Central memory CD8-positive, alpha-beta T cell (primary cell): ENCODE data around the gene RNASEH1.
"Not testable (repeated sequence)": the region's sequence is repeated elsewhere in the genome, so short reads cannot be mapped to it uniquely, and the experiment has no call there.

Source experiments
- ATAC-seq: fragments of 150-1000 bp; cut with Tn5 transposase; replicated peaks from 2 replicates; pipeline ENCODE4 v1.10.0; 2022; ENCODE audit warnings: mild to moderate bottlenecking, moderate FRiP score, moderate number of reproducible peaks; ENCODE audit not compliant: poor library complexity, severe bottlenecking; ENCODE audit errors: extremely low read depth
- DNase-seq, 2 donors: peaks; one replicate each; pipeline ENCODE4 v3.0.0; 2021; ENCODE audit warnings: low spot score in 2 of 2
- H3K27ac Mint-ChIP-seq: one replicate; pipeline ENCODE4 v1.8.0; 2022; ENCODE audit warnings: low read depth, mild to moderate bottlenecking, moderate library complexity, mixed read lengths
- H3K27me3 Mint-ChIP-seq: one replicate; pipeline ENCODE4 v1.8.0; 2022; ENCODE audit warnings: mixed read lengths
- H3K36me3 Mint-ChIP-seq: one replicate; pipeline ENCODE4 v1.8.0; 2022; ENCODE audit warnings: mild to moderate bottlenecking, moderate library complexity, mixed read lengths; ENCODE audit not compliant: insufficient read depth
- H3K4me1 Mint-ChIP-seq: one replicate; pipeline ENCODE4 v1.8.0; 2022; ENCODE audit warnings: mixed read lengths
- H3K4me3 Mint-ChIP-seq: one replicate; pipeline ENCODE4 v1.8.0; 2022; ENCODE audit warnings: mild to moderate bottlenecking, moderate library complexity, mixed read lengths
- H3K9me3 Mint-ChIP-seq: one replicate; pipeline ENCODE4 v1.8.0; 2022; ENCODE audit warnings: mixed read lengths

Gene RNASEH1

GRCh38 chr2:3585261-3586109 lies 27.4 kb upstream of the RNASEH1 start:
- peaks cover 22% of the 10 kb centered on the region for H3K36me3 Mint-ChIP-seq

GRCh38 chr2:3584608-3585260 lies 26.6 kb upstream of the RNASEH1 start:
- Mint-ChIP-seq H3K4me3 (no peak overlapping the region), H3K4me1 (no peaks in the 10 kb centered on the region), H3K36me3 (peaks cover 28% of the 10 kb centered on the region), H3K27me3 (no peaks in the 10 kb centered on the region), H3K9me3 (no peaks in the 10 kb centered on the region), H3K27ac (no peak overlapping the region)
- DNase-seq, result no peak
- ATAC-seq, result no peak

More at GRCh38 chr2:3585261-3586109, 27.4 kb upstream of the RNASEH1 start:
- Mint-ChIP-seq H3K9me3 (no peaks in the 10 kb centered on the region), H3K4me1 (no peaks in the 10 kb centered on the region), H3K27me3 (no peaks in the 10 kb centered on the region), H3K27ac (no peak overlapping the region), H3K4me3 (no peak overlapping the region)
- ATAC-seq (no peak), DNase-seq (no peak)

GRCh38 chr2:3584076-3584475 lies 25.9 kb upstream of the RNASEH1 start:
- DNase-seq (no peak), ATAC-seq (no peak)
- H3K27me3 Mint-ChIP-seq, result no peaks in the 10 kb centered on the region
- peaks cover 32% of the 10 kb centered on the region for H3K36me3 Mint-ChIP-seq
- H3K4me1 Mint-ChIP-seq, result peaks cover 6% of the 10 kb centered on the region
- no peak overlapping the region for H3K27ac Mint-ChIP-seq
- H3K4me3 Mint-ChIP-seq, result no peak overlapping the region
- no peaks in the 10 kb centered on the region for H3K9me3 Mint-ChIP-seq

GRCh38 chr2:3581367-3582262 lies 23.5 kb upstream of the RNASEH1 start:
- H3K9me3 Mint-ChIP-seq, result no peaks in the 10 kb centered on the region
- H3K4me1 Mint-ChIP-seq, result peaks cover 31% of the 10 kb centered on the region
- no peaks in the 10 kb centered on the region for H3K27me3 Mint-ChIP-seq
- ATAC-seq (no peak), DNase-seq (no peak)
- H3K27ac Mint-ChIP-seq, result no peak overlapping the region
- peaks cover 55% of the 10 kb centered on the region for H3K36me3 Mint-ChIP-seq
- no peak overlapping the region for H3K4me3 Mint-ChIP-seq

GRCh38 chr2:3580449-3580848 lies 22.3 kb upstream of the RNASEH1 start:
- DNase-seq, result no peak
- H3K27me3 Mint-ChIP-seq, result no peaks in the 10 kb centered on the region

GRCh38 chr2:3578987-3579386 lies 20.9 kb upstream of the RNASEH1 start:
- Mint-ChIP-seq H3K9me3 (no peaks in the 10 kb centered on the region), H3K4me3 (no peak overlapping the region), H3K27me3 (no peaks in the 10 kb centered on the region), H3K36me3 (peaks cover 72% of the 10 kb centered on the region), H3K4me1 (peaks cover 42% of the 10 kb centered on the region), H3K27ac (peak overlapping the region; percentile 62)
- DNase-seq, result no peak
- no peak for ATAC-seq

More at GRCh38 chr2:3580449-3580848, 22.3 kb upstream of the RNASEH1 start:
- Mint-ChIP-seq H3K9me3 (no peaks in the 10 kb centered on the region), H3K4me3 (no peak overlapping the region), H3K4me1 (peaks cover 42% of the 10 kb centered on the region), H3K27ac (peak overlapping the region; percentile 9), H3K36me3 (peaks cover 66% of the 10 kb centered on the region)
- no peak for ATAC-seq

- Mint-ChIP-seq H3K4me1 (peaks cover 42% of the 10 kb centered on the region), H3K36me3 (peaks cover 63% of the 10 kb centered on the region), H3K4me3 (peak overlapping the region; percentile 90), H3K27ac (peak overlapping the region; percentile 98)
- not testable (repeated sequence) for H3K9me3 Mint-ChIP-seq, ATAC-seq, H3K27me3 Mint-ChIP-seq, DNase-seq
Observed at GRCh38 chr2:3576263-3576630, 18.1 kb upstream of the RNASEH1 start.

- Mint-ChIP-seq H3K36me3 (peaks cover 58% of the 10 kb centered on the region), H3K4me1 (peaks cover 42% of the 10 kb centered on the region), H3K27me3 (no peaks in the 10 kb centered on the region), H3K27ac (peak overlapping the region; percentile 98), H3K4me3 (peak overlapping the region; percentile 90), H3K9me3 (no peaks in the 10 kb centered on the region)
- DNase-seq (peak; percentile 30 to 35), ATAC-seq (peak; percentile 54)
Observed at GRCh38 chr2:3575534-3576262, 17.6 kb upstream of the RNASEH1 start.

GRCh38 chr2:3574155-3574554 lies 16.0 kb upstream of the RNASEH1 start:
- H3K36me3 Mint-ChIP-seq, result peaks cover 47% of the 10 kb centered on the region
- peaks cover 36% of the 10 kb centered on the region for H3K4me1 Mint-ChIP-seq
- no peaks in the 10 kb centered on the region for H3K27me3 Mint-ChIP-seq
- H3K9me3 Mint-ChIP-seq, result no peaks in the 10 kb centered on the region
- no peak overlapping the region for H3K27ac Mint-ChIP-seq
- DNase-seq, result no peak
- no peak for ATAC-seq
- peak overlapping the region; percentile 90 for H3K4me3 Mint-ChIP-seq

GRCh38 chr2:3572620-3573019 lies 14.5 kb upstream of the RNASEH1 start:
- H3K4me3 Mint-ChIP-seq, result no peak overlapping the region
- ATAC-seq, result no peak
- no peak overlapping the region for H3K27ac Mint-ChIP-seq

GRCh38 chr2:3571284-3571683 lies 13.2 kb upstream of the RNASEH1 start:
- Mint-ChIP-seq H3K4me1 (peaks cover 8% of the 10 kb centered on the region), H3K27me3 (no peaks in the 10 kb centered on the region), H3K36me3 (peaks cover 19% of the 10 kb centered on the region), H3K9me3 (no peaks in the 10 kb centered on the region), H3K4me3 (no peak overlapping the region), H3K27ac (no peak overlapping the region)
- DNase-seq, result no peak
- no peak for ATAC-seq

More at GRCh38 chr2:3572620-3573019, 14.5 kb upstream of the RNASEH1 start:
- peaks cover 21% of the 10 kb centered on the region for H3K4me1 Mint-ChIP-seq
- no peaks in the 10 kb centered on the region for H3K27me3 Mint-ChIP-seq
- H3K9me3 Mint-ChIP-seq, result no peaks in the 10 kb centered on the region
- H3K36me3 Mint-ChIP-seq, result peaks cover 32% of the 10 kb centered on the region
- no peak for DNase-seq

GRCh38 chr2:3569656-3570055 lies 11.5 kb upstream of the RNASEH1 start:
- H3K27me3 Mint-ChIP-seq, H3K27ac Mint-ChIP-seq, H3K36me3 Mint-ChIP-seq, ATAC-seq, H3K4me1 Mint-ChIP-seq, H3K9me3 Mint-ChIP-seq, H3K4me3 Mint-ChIP-seq, DNase-seq: not testable (repeated sequence)
